Smooth muscle cell (in vitro differentiated cells): Measurements from ENCODE around the gene CHCHD2. TPM values are rescaled to one million over a fixed set of nuclear protein-coding genes. Genes with fewer than 3 reads are reported as not detected.
"Not testable (repeated sequence)": the region's sequence is repeated elsewhere in the genome, so short reads cannot be mapped to it uniquely, and the experiment has no call there.

Experiments used
- DNase-seq: peaks from one replicate; lab custom pipeline; 2025; ENCODE audit not compliant: unreplicated experiment; lab: John Stamatoyannopoulos, UW
- H2AFZ ChIP-seq: fragments of 200-600 bp; sonication (generic); 2 replicates; pipeline ENCODE4 v1.6.0; 2016; ENCODE audit warnings: antibody characterized with exemption, low read depth, mild to moderate bottlenecking
- H3F3A ChIP-seq: fragments of 200-600 bp; sonication (generic); 2 replicates; pipeline ENCODE4 v1.6.0; 2017; ENCODE audit warnings: antibody characterized with exemption, low read depth
- H3K27ac ChIP-seq: fragments of 200-600 bp; sonication (generic); 2 replicates; pipeline ENCODE4 v1.5.1; 2016; ENCODE audit warnings: low read depth, mild to moderate bottlenecking
- H3K27me3 ChIP-seq: fragments of 200-600 bp; sonication (generic); 2 replicates; pipeline ENCODE4 v1.6.1; 2016; ENCODE audit warnings: low read depth, mild to moderate bottlenecking
- H3K36me3 ChIP-seq: fragments of 200-600 bp; sonication (generic); 2 replicates; pipeline ENCODE4 v1.5.1; 2016; ENCODE audit warnings: low read depth
- H3K4me1 ChIP-seq: fragments of 200-600 bp; sonication (generic); 2 replicates; pipeline ENCODE4 v1.5.1; 2016; ENCODE audit warnings: low read depth
- H3K4me2 ChIP-seq: fragments of 200-600 bp; sonication (generic); 2 replicates; pipeline ENCODE4 v1.6.0; 2016; ENCODE audit warnings: mild to moderate bottlenecking
- H3K4me3 ChIP-seq: fragments of 200-600 bp; sonication (generic); 2 replicates; pipeline ENCODE4 v1.5.1; 2016; ENCODE audit warnings: mild to moderate bottlenecking
- H3K79me2 ChIP-seq: fragments of 200-600 bp; sonication (generic); 2 replicates; pipeline ENCODE4 v1.6.0; 2016; ENCODE audit warnings: low read depth, mild to moderate bottlenecking
- H3K9ac ChIP-seq: fragments of 200-600 bp; sonication (generic); 2 replicates; pipeline ENCODE4 v1.6.0; 2016; ENCODE audit warnings: low read depth
- H3K9me3 ChIP-seq: fragments of 200-600 bp; sonication (generic); replicated peaks from 2 replicates; pipeline ENCODE4 v1.5.1; 2016; ENCODE audit warnings: low read depth
- H4K20me1 ChIP-seq: fragments of 200-600 bp; sonication (generic); 2 replicates; pipeline ENCODE4 v1.6.0; 2016; ENCODE audit warnings: low read depth
- CTCF ChIP-seq: fragments of 200-600 bp; sonication (generic); IDR thresholded peaks from 2 replicates; pipeline ENCODE4 v1.5.1; 2017; ENCODE audit warnings: borderline replicate concordance, mild to moderate bottlenecking, antibody characterized with exemption; ENCODE audit not compliant: insufficient read depth, poor library complexity, severe bottlenecking
- WGBS: methylation state at CpG from one replicate; pipeline ENCODE4 v1.1.7; 2016; ENCODE audit warnings: low lambda C conversion rate; 5-methylcytosine and 5-hydroxymethylcytosine counted together
- polyA plus RNA-seq: library from polyadenylated mRNA; unstranded; fragments of >200 nt; fragmentation: Nextera tagmentation; extraction: Ambion mirVana; gene quantifications from 2 replicates; pipeline ENCODE4 v1.2.1, GENCODE V29; 2016
- total RNA-seq: library from RNA; depleted of rRNA; stranded (reverse); fragments of >200 nt; gene quantifications from 2 replicates; pipeline ENCODE4 v1.2.3, GENCODE V29; 2014

Gene CHCHD2
- total RNA-seq (118 and 142 TPM in 2 replicates), polyA plus RNA-seq (146 TPM in 2 replicates)

GRCh38 chr7:56106108-56107073 lies at the start of gene CHCHD2:
TSS of gene CHCHD2 (minus strand) at chr7:56106476. CDS start at chr7:56106413, 63 bp downstream.
- DNase-seq = peak; percentile 20
- Histone ChIP-seq H3F3A (no peaks in the 10 kb centered on the region), H4K20me1 (no peaks in the 10 kb centered on the region), H3K9ac (peak within 1 kb of the TSS; percentile 85), H3K4me1 (no peaks in the 10 kb centered on the region), H3K36me3 (no peaks in the 10 kb centered on the region), H3K9me3 (no peaks in the 10 kb centered on the region), H3K27ac (peak within 1 kb of the TSS; percentile 76), H3K4me2 (peak within 1 kb of the TSS; percentile 81), H3K27me3 (no peaks in the 10 kb centered on the region), H3K79me2 (peaks cover 12% of the 10 kb centered on the region), H2AFZ (peak within 1 kb of the TSS; percentile 42), H3K4me3 (peak within 1 kb of the TSS; percentile 62)
- WGBS = 63% methylated on average over 57 of the region's 57 CpGs
- TF ChIP-seq CTCF = no peak

- not testable (repeated sequence) for H3F3A ChIP-seq, H3K9me3 ChIP-seq, H3K4me2 ChIP-seq, H3K79me2 ChIP-seq, H3K4me1 ChIP-seq, H4K20me1 ChIP-seq, H3K36me3 ChIP-seq, H3K27ac ChIP-seq, H3K27me3 ChIP-seq, DNase-seq, H3K9ac ChIP-seq, H2AFZ ChIP-seq, H3K4me3 ChIP-seq
- WGBS = 68% methylated on average over 2 of the region's 2 CpGs
These were observed 24.8 kb upstream of the CHCHD2 start for GRCh38 chr7:56131062-56131461.

GRCh38 chr7:56127241-56127975 lies 21.1 kb upstream of the CHCHD2 start:
- 71% methylated on average over 7 of the region's 7 CpGs for WGBS
- H3F3A ChIP-seq = no peaks in the 10 kb centered on the region
- no peak overlapping the region for H3K4me3 ChIP-seq
- no peaks in the 10 kb centered on the region for H3K4me1 ChIP-seq
- H4K20me1 ChIP-seq = no peaks in the 10 kb centered on the region
- no peaks in the 10 kb centered on the region for H3K79me2 ChIP-seq
- DNase-seq = no peak
- no peaks in the 10 kb centered on the region for H3K36me3 ChIP-seq
- H3K27ac ChIP-seq = no peak overlapping the region
- no peaks in the 10 kb centered on the region for H3K27me3 ChIP-seq
- no peak overlapping the region for H2AFZ ChIP-seq
- peaks cover 10% of the 10 kb centered on the region for H3K9me3 ChIP-seq
- no peak overlapping the region for H3K4me2 ChIP-seq
- TF ChIP-seq CTCF = no peak
- H3K9ac ChIP-seq = no peak overlapping the region

GRCh38 chr7:56125831-56126230 lies 19.6 kb upstream of the CHCHD2 start:
- Histone ChIP-seq H3K4me1 (no peaks in the 10 kb centered on the region), H3K27me3 (no peaks in the 10 kb centered on the region), H3K9me3 (peaks cover 10% of the 10 kb centered on the region), H3K79me2 (no peaks in the 10 kb centered on the region), H3K36me3 (no peaks in the 10 kb centered on the region), H3K4me2 (no peak overlapping the region), H3K9ac (no peak overlapping the region), H3F3A (no peaks in the 10 kb centered on the region), H4K20me1 (no peaks in the 10 kb centered on the region), H2AFZ (no peak overlapping the region), H3K4me3 (no peak overlapping the region), H3K27ac (no peak overlapping the region)
- WGBS = 68% methylated on average over 8 of the region's 8 CpGs
- DNase-seq = no peak
- no peak for TF ChIP-seq CTCF
